Astrocyte (in vitro differentiated cells and primary cell): ENCODE data around the gene IGF2R. TPM values are rescaled to one million over a fixed set of nuclear protein-coding genes. Genes with fewer than 3 reads are reported as not detected.

Experiments used
- DNase-seq: peaks from one replicate; pipeline ENCODE4 v3.0.0-alpha.2; 2010; ENCODE audit warnings: low read depth
- FAIRE-seq: peaks from 2 replicates; lab custom pipeline; 2011; peaks lifted over from hg19 to GRCh38; lab: Jason Lieb, UNC
- H2AFZ ChIP-seq: 2 replicates; pipeline ENCODE4 v1.6.0; 2012; ENCODE audit warnings: low read depth, low read length, inconsistent platforms
- H3K27ac ChIP-seq: 2 replicates; pipeline ENCODE4 v1.5.1; 2011; ENCODE audit warnings: low read depth, low read length, inconsistent platforms
- H3K27me3 ChIP-seq: 2 replicates; pipeline ENCODE4 v1.6.0; 2011; ENCODE audit warnings: low read length, inconsistent platforms; ENCODE audit not compliant: insufficient read depth
- H3K36me3 ChIP-seq: 2 replicates; pipeline ENCODE4 v1.5.1; 2011; ENCODE audit warnings: low read length, inconsistent platforms; ENCODE audit not compliant: insufficient read depth
- H3K4me1 ChIP-seq: 2 replicates; pipeline ENCODE4 v1.5.1; 2011; ENCODE audit warnings: low read length, inconsistent platforms; ENCODE audit not compliant: insufficient read depth
- H3K4me2 ChIP-seq: 2 replicates; pipeline ENCODE4 v1.6.0; 2012; ENCODE audit warnings: low read length, inconsistent platforms
- H3K4me3 ChIP-seq: 2 replicates; pipeline ENCODE4 v1.5.1; 2011; ENCODE audit warnings: low read depth, mild to moderate bottlenecking, low read length, inconsistent platforms; ENCODE audit not compliant: insufficient read depth
- H3K79me2 ChIP-seq: 2 replicates; pipeline ENCODE4 v1.6.0; 2012; ENCODE audit warnings: mild to moderate bottlenecking, low read length, inconsistent platforms; ENCODE audit not compliant: insufficient read depth
- H3K9ac ChIP-seq: 2 replicates; pipeline ENCODE4 v1.6.0; 2012; ENCODE audit warnings: mild to moderate bottlenecking, low read length, inconsistent platforms
- H3K9me3 ChIP-seq: 2 replicates; pipeline ENCODE4 v1.5.1; 2012; ENCODE audit warnings: low read depth, mild to moderate bottlenecking, low read length, inconsistent platforms; ENCODE audit not compliant: insufficient read depth
- H4K20me1 ChIP-seq: 2 replicates; pipeline ENCODE4 v1.6.0; 2012; ENCODE audit warnings: low read length, inconsistent platforms; ENCODE audit not compliant: insufficient read depth
- H3K27ac Mint-ChIP-seq: one replicate; pipeline ENCODE4 v1.8.0; 2021; ENCODE audit warnings: mild to moderate bottlenecking, mixed read lengths; ENCODE audit not compliant: unreplicated experiment
- H3K27me3 Mint-ChIP-seq: one replicate; pipeline ENCODE4 v1.8.0; 2021; ENCODE audit warnings: low read depth, mixed read lengths; ENCODE audit not compliant: unreplicated experiment
- H3K36me3 Mint-ChIP-seq: one replicate; pipeline ENCODE4 v1.8.0; 2021; ENCODE audit warnings: low read depth, mixed read lengths; ENCODE audit not compliant: unreplicated experiment
- H3K4me1 Mint-ChIP-seq: one replicate; pipeline ENCODE4 v1.8.0; 2021; ENCODE audit warnings: low read depth, mixed read lengths; ENCODE audit not compliant: unreplicated experiment
- H3K4me3 Mint-ChIP-seq: one replicate; pipeline ENCODE4 v1.8.0; 2021; ENCODE audit warnings: mild to moderate bottlenecking, moderate library complexity, mixed read lengths; ENCODE audit not compliant: unreplicated experiment
- H3K9me3 Mint-ChIP-seq: one replicate; pipeline ENCODE4 v1.8.0; 2021; ENCODE audit warnings: mild to moderate bottlenecking, mixed read lengths; ENCODE audit not compliant: unreplicated experiment
- EZH2 ChIP-seq: IDR thresholded peaks from 2 replicates; pipeline ENCODE4 v1.6.1; 2012; ENCODE audit warnings: mild to moderate bottlenecking, low read length, inconsistent platforms; ENCODE audit not compliant: insufficient read depth
- total RNA-seq: library from RNA; stranded (reverse); gene quantifications from 2 replicates; pipeline ENCODE4 v1.2.1, GENCODE V29; 2021
- TF ChIP-seq, protein P1 (sequence below): IDR thresholded peaks from 2 replicates; pipeline ENCODE4 v1.5.1; 2011; ENCODE audit warnings: low read depth, mild to moderate bottlenecking, inconsistent platforms, low read length, moderate library complexity; ENCODE audit not compliant: insufficient read depth

Gene IGF2R
- total RNA-seq, 1 donor from 2014 or later, result 173 TPM

DNA sequence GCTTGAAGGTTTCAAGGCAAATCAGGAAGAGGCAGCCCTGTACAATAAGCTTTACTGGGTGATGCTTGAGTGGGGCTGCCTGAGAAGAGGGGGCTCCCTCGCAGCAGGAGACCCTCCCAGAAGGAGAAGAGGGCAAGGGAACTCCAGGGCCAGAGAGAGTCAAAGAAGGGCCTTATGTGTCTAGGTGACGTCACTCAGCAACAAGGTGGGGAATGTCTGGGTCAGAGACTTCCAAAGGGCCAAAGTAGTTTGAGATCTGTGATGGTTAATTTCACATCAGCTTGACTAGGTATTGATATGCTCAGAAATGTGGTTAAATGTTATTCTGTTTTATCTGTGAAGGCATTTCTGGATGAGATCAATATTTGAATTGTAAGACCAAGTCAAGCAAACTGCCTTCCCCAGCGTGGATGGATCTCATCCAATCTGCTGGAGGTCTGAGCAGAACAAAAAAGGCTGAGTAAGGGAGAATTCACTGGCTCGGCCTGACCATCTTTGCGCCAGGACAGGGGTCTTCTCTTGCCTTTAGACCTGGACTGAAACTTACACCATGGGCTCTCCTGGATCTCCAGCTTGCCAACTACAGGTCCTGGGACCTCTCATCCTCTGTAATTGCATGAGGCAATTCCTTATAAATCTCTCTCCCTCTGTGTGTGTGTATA, 42.2 kb upstream of the IGF2R start:
- H3K36me3 ChIP-seq, result no peaks in the 10 kb centered on the region
- H3K4me3 Mint-ChIP-seq, result no peak overlapping the region
- no peak overlapping the region for H3K4me3 ChIP-seq
- H3K27me3 Mint-ChIP-seq, result peaks cover 3% of the 10 kb centered on the region
- H3K4me2 ChIP-seq, result no peak overlapping the region
- no peaks in the 10 kb centered on the region for H3K27me3 ChIP-seq
- no peak for FAIRE-seq
- H3K36me3 Mint-ChIP-seq, result no peaks in the 10 kb centered on the region
- no peak for TF ChIP-seq EZH2
- TF ChIP-seq, protein P1, sequence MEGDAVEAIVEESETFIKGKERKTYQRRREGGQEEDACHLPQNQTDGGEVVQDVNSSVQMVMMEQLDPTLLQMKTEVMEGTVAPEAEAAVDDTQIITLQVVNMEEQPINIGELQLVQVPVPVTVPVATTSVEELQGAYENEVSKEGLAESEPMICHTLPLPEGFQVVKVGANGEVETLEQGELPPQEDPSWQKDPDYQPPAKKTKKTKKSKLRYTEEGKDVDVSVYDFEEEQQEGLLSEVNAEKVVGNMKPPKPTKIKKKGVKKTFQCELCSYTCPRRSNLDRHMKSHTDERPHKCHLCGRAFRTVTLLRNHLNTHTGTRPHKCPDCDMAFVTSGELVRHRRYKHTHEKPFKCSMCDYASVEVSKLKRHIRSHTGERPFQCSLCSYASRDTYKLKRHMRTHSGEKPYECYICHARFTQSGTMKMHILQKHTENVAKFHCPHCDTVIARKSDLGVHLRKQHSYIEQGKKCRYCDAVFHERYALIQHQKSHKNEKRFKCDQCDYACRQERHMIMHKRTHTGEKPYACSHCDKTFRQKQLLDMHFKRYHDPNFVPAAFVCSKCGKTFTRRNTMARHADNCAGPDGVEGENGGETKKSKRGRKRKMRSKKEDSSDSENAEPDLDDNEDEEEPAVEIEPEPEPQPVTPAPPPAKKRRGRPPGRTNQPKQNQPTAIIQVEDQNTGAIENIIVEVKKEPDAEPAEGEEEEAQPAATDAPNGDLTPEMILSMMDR, result no peak
- DNase-seq, result no peak
- H3K79me2 ChIP-seq, result no peaks in the 10 kb centered on the region
- H4K20me1 ChIP-seq, result no peaks in the 10 kb centered on the region
- H3K9me3 Mint-ChIP-seq, result peaks cover 4% of the 10 kb centered on the region
- H3K4me1 Mint-ChIP-seq, result no peaks in the 10 kb centered on the region
- peaks cover 5% of the 10 kb centered on the region for H3K4me1 ChIP-seq
- no peak overlapping the region for H3K27ac Mint-ChIP-seq
- no peak overlapping the region for H3K27ac ChIP-seq
- H3K9ac ChIP-seq, result no peak overlapping the region
- H2AFZ ChIP-seq, result no peak overlapping the region
- H3K9me3 ChIP-seq, result no peaks in the 10 kb centered on the region

DNA sequence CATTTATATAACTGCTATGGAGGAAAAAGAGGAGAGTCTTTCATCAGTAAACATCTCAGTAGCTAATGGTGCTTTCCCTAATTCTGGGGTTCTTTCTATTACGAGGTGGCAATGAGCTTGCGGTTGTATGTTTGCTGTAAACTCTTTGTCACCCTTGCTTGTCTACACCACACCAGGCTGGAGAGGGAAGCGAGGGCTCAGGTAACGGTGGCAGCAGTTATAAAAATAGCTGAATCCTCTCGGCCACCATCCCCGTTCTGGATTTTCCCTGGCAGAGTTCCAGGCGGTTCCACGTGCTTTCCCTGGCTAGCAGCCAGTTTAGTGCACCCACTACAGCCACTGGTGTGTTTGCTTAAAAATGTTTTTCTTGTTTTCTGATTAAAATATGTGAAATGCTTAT, 39.1 kb upstream of the IGF2R start:
- no peaks in the 10 kb centered on the region for H4K20me1 ChIP-seq
- DNase-seq, result no peak
- H3K27ac ChIP-seq, result no peak overlapping the region
- H3K79me2 ChIP-seq, result no peaks in the 10 kb centered on the region
- H3K9me3 ChIP-seq, result no peaks in the 10 kb centered on the region
- H3K4me3 ChIP-seq, result no peak overlapping the region
- H2AFZ ChIP-seq, result no peak overlapping the region
- Mint-ChIP-seq H3K27ac (no peak overlapping the region), H3K27me3 (peaks cover 12% of the 10 kb centered on the region), H3K4me3 (no peak overlapping the region), H3K36me3 (no peaks in the 10 kb centered on the region), H3K4me1 (peaks cover 7% of the 10 kb centered on the region), H3K9me3 (no peaks in the 10 kb centered on the region)
- no peak overlapping the region for H3K4me2 ChIP-seq
- no peaks in the 10 kb centered on the region for H3K27me3 ChIP-seq
- no peak overlapping the region for H3K9ac ChIP-seq
- no peak for FAIRE-seq
- H3K4me1 ChIP-seq, result peaks cover 13% of the 10 kb centered on the region
- no peak for TF ChIP-seq EZH2
- TF ChIP-seq, protein P1, result no peak
- H3K36me3 ChIP-seq, result no peaks in the 10 kb centered on the region

DNA sequence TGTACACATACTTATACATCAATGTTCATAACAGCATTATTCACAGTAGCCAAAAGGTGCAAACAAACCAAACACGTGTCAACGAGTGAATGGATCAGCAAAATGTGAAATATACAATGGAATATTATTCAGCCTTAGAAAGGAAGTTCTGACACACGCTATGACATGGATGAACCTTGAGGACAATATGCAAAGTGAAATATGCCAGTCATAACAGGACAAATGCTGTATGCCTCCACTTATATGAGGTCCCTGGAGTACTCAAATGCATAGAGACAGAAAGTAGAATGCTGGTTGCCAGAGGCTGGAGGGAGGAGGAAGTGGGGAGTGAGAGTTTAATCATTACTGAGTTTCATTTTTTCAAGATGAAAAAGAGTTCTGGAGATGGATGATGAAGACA, 37.8 kb upstream of the IGF2R start:
- H2AFZ ChIP-seq, result no peak overlapping the region

More for the DNA sequence above, 37.8 kb upstream of the IGF2R start:
- H3K27ac ChIP-seq, result no peak overlapping the region
- no peaks in the 10 kb centered on the region for H4K20me1 ChIP-seq
- TF ChIP-seq, protein P1, result no peak
- no peak for TF ChIP-seq EZH2
- peaks cover 4% of the 10 kb centered on the region for H3K9me3 Mint-ChIP-seq
- no peak overlapping the region for H3K27ac Mint-ChIP-seq
- H3K9ac ChIP-seq, result no peak overlapping the region
- peaks cover 13% of the 10 kb centered on the region for H3K4me1 ChIP-seq
- no peak overlapping the region for H3K4me2 ChIP-seq
- H3K36me3 Mint-ChIP-seq, result no peaks in the 10 kb centered on the region
- DNase-seq (no peak), FAIRE-seq (no peak)
- H3K4me3 Mint-ChIP-seq, result no peak overlapping the region
- H3K79me2 ChIP-seq, result no peaks in the 10 kb centered on the region
- H3K36me3 ChIP-seq, result no peaks in the 10 kb centered on the region
- peaks cover 7% of the 10 kb centered on the region for H3K9me3 ChIP-seq
- H3K4me3 ChIP-seq, result no peak overlapping the region
- peaks cover 12% of the 10 kb centered on the region for H3K27me3 Mint-ChIP-seq
- peaks cover 11% of the 10 kb centered on the region for H3K4me1 Mint-ChIP-seq
- H3K27me3 ChIP-seq, result no peaks in the 10 kb centered on the region
